ENCODE measurements around the gene PTPRR.

- no peak for TF ChIP-seq CTCF (conservative IDR thresholded peaks at IDR 0.05; ENCODE audit: low read length)
- no peak for TF ChIP-seq EZH2phosphoT487 (IDR thresholded peaks at IDR 0.05; ENCODE audit: borderline replicate concordance)
Observed at GRCh38 chr12:70815056-70815455, 105.5 kb downstream of the PTPRR start.

Measured in Loucy (cell line).